Measurements from ENCODE around the gene ARHGAP18.

Gene ARHGAP18

GRCh38 chr6:129632172-129632613 is 77.8 kb downstream of the ARHGAP18 start:
- H3K27me3 ChIP-seq (ENCODE audit: insufficient read depth, low read depth, severe bottlenecking): no peaks in the 10 kb centered on the region
- H3K9me3 ChIP-seq (ENCODE audit: severe bottlenecking): no peaks in the 10 kb centered on the region
- H3K4me3 ChIP-seq (ENCODE audit: low read depth, low read length): no peak overlapping the region
- no peak overlapping the region for H3K27ac ChIP-seq
- H3K36me3 ChIP-seq: no peaks in the 10 kb centered on the region
- no peak for DNase-seq
- TF ChIP-seq CTCF (IDR thresholded peaks at IDR 0.05; ENCODE audit: low read depth, low read length): no peak

- Histone ChIP-seq H3K36me3 (no peaks in the 10 kb centered on the region), H3K27ac (no peak overlapping the region)
- no peak for TF ChIP-seq CTCF (IDR thresholded peaks at IDR 0.05; ENCODE audit: low read depth, low read length)
Measured at GRCh38 chr6:129631070-129631469, 78.9 kb downstream of the ARHGAP18 start.

GRCh38 chr6:129630596-129630995 is 79.4 kb downstream of the ARHGAP18 start:
- H3K27ac ChIP-seq: no peak overlapping the region
- no peak overlapping the region for H3K4me3 ChIP-seq (ENCODE audit: low read depth, low read length)
- TF ChIP-seq CTCF (IDR thresholded peaks at IDR 0.05; ENCODE audit: low read depth, low read length): no peak
- no peaks in the 10 kb centered on the region for H3K9me3 ChIP-seq (ENCODE audit: severe bottlenecking)
- no peak for DNase-seq
- H3K36me3 ChIP-seq: no peaks in the 10 kb centered on the region
- H3K27me3 ChIP-seq (ENCODE audit: insufficient read depth, low read depth, severe bottlenecking): no peaks in the 10 kb centered on the region

More at GRCh38 chr6:129631070-129631469, 78.9 kb downstream of the ARHGAP18 start:
- DNase-seq: no peak
- Histone ChIP-seq H3K27me3 (ENCODE audit: insufficient read depth, low read depth, severe bottlenecking) (no peaks in the 10 kb centered on the region), H3K4me3 (ENCODE audit: low read depth, low read length) (no peak overlapping the region), H3K9me3 (ENCODE audit: severe bottlenecking) (no peaks in the 10 kb centered on the region)

GRCh38 chr6:129628101-129628815 is 81.7 kb downstream of the ARHGAP18 start:
- no peak overlapping the region for H3K27ac ChIP-seq
- no peaks in the 10 kb centered on the region for H3K9me3 ChIP-seq (ENCODE audit: severe bottlenecking)
- no peak overlapping the region for H3K4me3 ChIP-seq (ENCODE audit: low read depth, low read length)
- TF ChIP-seq CTCF (IDR thresholded peaks at IDR 0.05; ENCODE audit: low read depth, low read length): no peak
- H3K36me3 ChIP-seq: no peaks in the 10 kb centered on the region
- no peak for DNase-seq
- no peaks in the 10 kb centered on the region for H3K27me3 ChIP-seq (ENCODE audit: insufficient read depth, low read depth, severe bottlenecking)

GRCh38 chr6:129624488-129624887 is 85.5 kb downstream of the ARHGAP18 start:
- DNase-seq: no peak
- H3K9me3 ChIP-seq (ENCODE audit: severe bottlenecking): no peaks in the 10 kb centered on the region
- H3K27me3 ChIP-seq (ENCODE audit: insufficient read depth, low read depth, severe bottlenecking): no peaks in the 10 kb centered on the region
- no peak overlapping the region for H3K4me3 ChIP-seq (ENCODE audit: low read depth, low read length)
- no peak for TF ChIP-seq CTCF (IDR thresholded peaks at IDR 0.05; ENCODE audit: low read depth, low read length)
- H3K27ac ChIP-seq: no peak overlapping the region
- no peaks in the 10 kb centered on the region for H3K36me3 ChIP-seq

Measured in WERI-Rb-1 (cell line).